Measurements from ENCODE around the gene IL25. TPM values are rescaled to one million over a fixed set of nuclear protein-coding genes. Genes with fewer than 3 reads are reported as not detected.
"Not testable (repeated sequence)": the region's sequence is repeated elsewhere in the genome, so short reads cannot be mapped to it uniquely, and the experiment has no call there.

The IL25 gene
- total and polyA plus RNA-seq, 9 donors = not detected

GRCh38 chr14:23415821-23416778, 43.5 kb downstream of the IL25 start:
- no peak for DNase-seq
- no peaks in the 10 kb centered on the region for H3K27me3 ChIP-seq (ENCODE audit: control insufficient read depth, insufficient read depth, low read length)
- no peaks in the 10 kb centered on the region for H3K36me3 ChIP-seq (ENCODE audit: control insufficient read depth, insufficient read depth, low read length)
- no peak overlapping the region for H3K4me3 ChIP-seq (ENCODE audit: low read length)
- H3K9me3 ChIP-seq (replicated peaks; ENCODE audit: control insufficient read depth, low read depth, low read length) = no peaks in the 10 kb centered on the region
- H3K4me1 ChIP-seq (ENCODE audit: control insufficient read depth, insufficient read depth, low read length) = no peaks in the 10 kb centered on the region
- 69% methylated on average over 9 of the region's 21 CpGs for WGBS (ENCODE audit: insufficient coverage)
- H3K27ac ChIP-seq (ENCODE audit: low read length) = no peak overlapping the region

- no peaks in the 10 kb centered on the region for H3K9me3 ChIP-seq (replicated peaks; ENCODE audit: control insufficient read depth, low read depth, low read length)
- 84% methylated on average over 11 of the region's 11 CpGs for WGBS (ENCODE audit: insufficient coverage)
- H3K27me3 ChIP-seq (ENCODE audit: control insufficient read depth, insufficient read depth, low read length) = no peaks in the 10 kb centered on the region
- no peak for DNase-seq
- H3K36me3 ChIP-seq (ENCODE audit: control insufficient read depth, insufficient read depth, low read length) = no peaks in the 10 kb centered on the region
- no peaks in the 10 kb centered on the region for H3K4me1 ChIP-seq (ENCODE audit: control insufficient read depth, insufficient read depth, low read length)
- no peak overlapping the region for H3K27ac ChIP-seq (ENCODE audit: low read length)
- no peak overlapping the region for H3K4me3 ChIP-seq (ENCODE audit: low read length)
Measured at GRCh38 chr14:23416801-23417200, 44.2 kb downstream of the IL25 start.

- not testable (repeated sequence) for DNase-seq; H3K27me3 ChIP-seq (ENCODE audit: control insufficient read depth, insufficient read depth, low read length); H3K27ac ChIP-seq (ENCODE audit: low read length); H3K4me1 ChIP-seq (ENCODE audit: control insufficient read depth, insufficient read depth, low read length); H3K9me3 ChIP-seq (replicated peaks; ENCODE audit: control insufficient read depth, low read depth, low read length); H3K36me3 ChIP-seq (ENCODE audit: control insufficient read depth, insufficient read depth, low read length); H3K4me3 ChIP-seq (ENCODE audit: low read length)
- 84% methylated on average over 11 of the region's 12 CpGs for WGBS (ENCODE audit: insufficient coverage)
Measured at GRCh38 chr14:23417269-23417668, 44.7 kb downstream of the IL25 start.

GRCh38 chr14:23418021-23418420, 45.4 kb downstream of the IL25 start:
- WGBS (ENCODE audit: insufficient coverage) = 84% methylated on average over 12 of the region's 21 CpGs
- H3K9me3 ChIP-seq (replicated peaks; ENCODE audit: control insufficient read depth, low read depth, low read length) = no peaks in the 10 kb centered on the region
- H3K36me3 ChIP-seq (ENCODE audit: control insufficient read depth, insufficient read depth, low read length) = no peaks in the 10 kb centered on the region
- no peaks in the 10 kb centered on the region for H3K27me3 ChIP-seq (ENCODE audit: control insufficient read depth, insufficient read depth, low read length)
- no peaks in the 10 kb centered on the region for H3K4me1 ChIP-seq (ENCODE audit: control insufficient read depth, insufficient read depth, low read length)
- H3K27ac ChIP-seq (ENCODE audit: low read length) = no peak overlapping the region
- no peak for DNase-seq
- H3K4me3 ChIP-seq (ENCODE audit: low read length) = no peak overlapping the region

GRCh38 chr14:23419646-23420045, 47.0 kb downstream of the IL25 start:
- H3K9me3 ChIP-seq (replicated peaks; ENCODE audit: control insufficient read depth, low read depth, low read length); H3K4me1 ChIP-seq (ENCODE audit: control insufficient read depth, insufficient read depth, low read length); DNase-seq; H3K36me3 ChIP-seq (ENCODE audit: control insufficient read depth, insufficient read depth, low read length); H3K27me3 ChIP-seq (ENCODE audit: control insufficient read depth, insufficient read depth, low read length); H3K4me3 ChIP-seq (ENCODE audit: low read length); H3K27ac ChIP-seq (ENCODE audit: low read length): not testable (repeated sequence)
- WGBS (ENCODE audit: insufficient coverage) = 67% methylated on average over 1 of the region's 17 CpGs

- Histone ChIP-seq H3K4me3 (ENCODE audit: low read length) (no peak overlapping the region), H3K27ac (ENCODE audit: low read length) (no peak overlapping the region), H3K9me3 (replicated peaks; ENCODE audit: control insufficient read depth, low read depth, low read length) (no peaks in the 10 kb centered on the region), H3K36me3 (ENCODE audit: control insufficient read depth, insufficient read depth, low read length) (no peaks in the 10 kb centered on the region), H3K4me1 (ENCODE audit: control insufficient read depth, insufficient read depth, low read length) (no peaks in the 10 kb centered on the region), H3K27me3 (ENCODE audit: control insufficient read depth, insufficient read depth, low read length) (no peaks in the 10 kb centered on the region)
- DNase-seq = no peak
Measured at GRCh38 chr14:23421594-23421993, 49.0 kb downstream of the IL25 start.

- Histone ChIP-seq H3K4me3 (ENCODE audit: low read length) (no peak overlapping the region), H3K27ac (ENCODE audit: low read length) (no peak overlapping the region), H3K4me1 (ENCODE audit: control insufficient read depth, insufficient read depth, low read length) (no peaks in the 10 kb centered on the region), H3K9me3 (replicated peaks; ENCODE audit: control insufficient read depth, low read depth, low read length) (no peaks in the 10 kb centered on the region), H3K36me3 (ENCODE audit: control insufficient read depth, insufficient read depth, low read length) (peaks cover 3% of the 10 kb centered on the region), H3K27me3 (ENCODE audit: control insufficient read depth, insufficient read depth, low read length) (no peaks in the 10 kb centered on the region)
- WGBS (ENCODE audit: insufficient coverage) = 80% methylated on average over 5 of the region's 6 CpGs
- DNase-seq = no peak
Measured at GRCh38 chr14:23423657-23424056, 51.0 kb downstream of the IL25 start.

- Histone ChIP-seq H3K27ac (ENCODE audit: low read length) (no peak overlapping the region), H3K4me1 (ENCODE audit: control insufficient read depth, insufficient read depth, low read length) (peaks cover 2% of the 10 kb centered on the region), H3K9me3 (replicated peaks; ENCODE audit: control insufficient read depth, low read depth, low read length) (no peaks in the 10 kb centered on the region), H3K27me3 (ENCODE audit: control insufficient read depth, insufficient read depth, low read length) (no peaks in the 10 kb centered on the region), H3K4me3 (ENCODE audit: low read length) (no peak overlapping the region), H3K36me3 (ENCODE audit: control insufficient read depth, insufficient read depth, low read length) (peaks cover 6% of the 10 kb centered on the region)
- DNase-seq = no peak
- WGBS (ENCODE audit: insufficient coverage) = 70% methylated on average over 10 of the region's 10 CpGs
Measured at GRCh38 chr14:23425169-23425568, 52.6 kb downstream of the IL25 start.

- H3K4me1 ChIP-seq (ENCODE audit: control insufficient read depth, insufficient read depth, low read length); H3K27ac ChIP-seq (ENCODE audit: low read length); DNase-seq; H3K36me3 ChIP-seq (ENCODE audit: control insufficient read depth, insufficient read depth, low read length); H3K4me3 ChIP-seq (ENCODE audit: low read length); H3K9me3 ChIP-seq (replicated peaks; ENCODE audit: control insufficient read depth, low read depth, low read length); H3K27me3 ChIP-seq (ENCODE audit: control insufficient read depth, insufficient read depth, low read length): not testable (repeated sequence)
- WGBS (ENCODE audit: insufficient coverage) = 100% methylated on average over 1 of the region's 6 CpGs
Measured at GRCh38 chr14:23425798-23426197, 53.2 kb downstream of the IL25 start.

Data from muscle of leg (tissue), 11 donors.